IMR-90 (cell line): ENCODE measurements around the gene ISG20L2. TPM values are rescaled to one million over a fixed set of nuclear protein-coding genes. Genes with fewer than 3 reads are reported as not detected.

Experiments used
- ATAC-seq: fragments of 200-7000 bp; cut with Tn5 transposase; 2 replicates; pipeline ENCODE4 v1.9.1; 2020; ENCODE audit warnings: low read depth, mild to moderate bottlenecking, moderate library complexity
- BruUV-seq: library from RNA; stranded (reverse); fragments of 400-500 nt; replicated peaks from 2 replicates; lab custom pipeline; 2021; lab: Mats Ljungman, UMichigan
- CTCF ChIA-PET: fragments of 300-600 bp; formaldehyde crosslinking; extraction: SDS; loops from one replicate; lab custom pipeline; 2021; ENCODE audit warnings: antibody characterized with exemption; lab: Yijun Ruan, JAX
- POLR2A ChIA-PET: fragments of 300-600 bp; sonication (Branson Sonifier 250); formaldehyde crosslinking; loops from one replicate; lab custom pipeline; 2022; ENCODE audit warnings: antibody characterized with exemption; ENCODE audit not compliant: unreplicated experiment; lab: Charles Lee
- DNase-seq: peaks from one replicate; pipeline ENCODE4 v3.0.0; 2013
- H2AFZ ChIP-seq: replicated peaks from 2 replicates; pipeline ENCODE3; 2013; ENCODE audit warnings: low read length, mild to moderate bottlenecking; ENCODE audit not compliant: poor library complexity
- H2AK5ac ChIP-seq: 2 replicates; pipeline ENCODE4 v1.6.1; 2013; ENCODE audit warnings: low read depth, low read length, inconsistent platforms
- H2AK9ac ChIP-seq: replicated peaks from 2 replicates; pipeline ENCODE3; 2013; ENCODE audit warnings: mild to moderate bottlenecking, low read depth, low read length, moderate library complexity; ENCODE audit not compliant: poor library complexity
- H2BK120ac ChIP-seq: 2 replicates; pipeline ENCODE4 v1.6.1; 2013; ENCODE audit warnings: low read depth, low read length, inconsistent platforms
- H2BK15ac ChIP-seq: 3 replicates; pipeline ENCODE4 v1.6.1; 2013; ENCODE audit warnings: low read depth, low read length, inconsistent platforms
- H2BK20ac ChIP-seq: 2 replicates; pipeline ENCODE4 v1.6.1; 2013; ENCODE audit warnings: low read depth, mild to moderate bottlenecking, inconsistent platforms, low read length, moderate library complexity
- H2BK5ac ChIP-seq: 2 replicates; pipeline ENCODE4 v1.6.1; 2013; ENCODE audit warnings: mild to moderate bottlenecking, low read depth, low read length, inconsistent platforms; ENCODE audit not compliant: poor library complexity, severe bottlenecking
- H3K14ac ChIP-seq: replicated peaks from 2 replicates; pipeline ENCODE4 v1.6.1; 2013; ENCODE audit warnings: low read depth, low read length, inconsistent platforms
- H3K18ac ChIP-seq: 2 replicates; pipeline ENCODE4 v1.6.1; 2013; ENCODE audit warnings: low read depth, low read length, control low read depth
- H3K23ac ChIP-seq: 2 replicates; pipeline ENCODE4 v1.6.1; 2013; ENCODE audit warnings: low read depth, low read length, inconsistent platforms
- H3K27ac ChIP-seq: 2 replicates; pipeline ENCODE4 v1.5.1; 2013; ENCODE audit warnings: mild to moderate bottlenecking, control low read depth, low read length; ENCODE audit not compliant: insufficient read depth
- H3K27me3 ChIP-seq: 2 replicates; pipeline ENCODE4 v1.6.1; 2013; ENCODE audit warnings: low read length; ENCODE audit not compliant: control insufficient read depth, insufficient read depth
- H3K36me3 ChIP-seq: 2 replicates; pipeline ENCODE4 v1.6.1; 2013; ENCODE audit warnings: low read length, mixed read lengths; ENCODE audit not compliant: control insufficient read depth, insufficient read depth
- H3K4ac ChIP-seq: 2 replicates; pipeline ENCODE4 v1.6.1; 2013; ENCODE audit warnings: low read depth, low read length, inconsistent platforms
- H3K4me1 ChIP-seq: 2 replicates; pipeline ENCODE4 v1.6.1; 2013; ENCODE audit warnings: low read length, mixed read lengths; ENCODE audit not compliant: control insufficient read depth, insufficient read depth
- H3K4me2 ChIP-seq: 2 replicates; pipeline ENCODE4 v1.6.1; 2013; ENCODE audit warnings: low read depth, mild to moderate bottlenecking, control low read depth, low read length, moderate library complexity
- H3K4me3 ChIP-seq: 2 replicates; pipeline ENCODE4 v1.5.1; 2013; ENCODE audit warnings: low read depth, mild to moderate bottlenecking, control low read depth, low read length, moderate library complexity; ENCODE audit not compliant: insufficient read depth
- H3K56ac ChIP-seq: 2 replicates; pipeline ENCODE4 v1.6.1; 2013; ENCODE audit warnings: low read length, inconsistent platforms; ENCODE audit not compliant: insufficient read depth; ENCODE audit errors: extremely low read depth
- H3K79me1 ChIP-seq, 2 experiments: 2 replicates each; pipeline ENCODE4 v1.6.1; 2013; ENCODE audit warnings: low read length in 2 of 2, inconsistent platforms in 1 of 2, low read depth in 1 of 2
- H3K9ac ChIP-seq: 2 replicates; pipeline ENCODE4 v1.6.1; 2013; ENCODE audit warnings: low read depth, low read length, control low read depth
- H3K9me1 ChIP-seq: 2 replicates; pipeline ENCODE4 v1.6.1; 2013; ENCODE audit warnings: low read length, inconsistent platforms; ENCODE audit not compliant: insufficient read depth
- H3K9me3 ChIP-seq: 2 replicates; pipeline ENCODE4 v1.6.1; 2013; ENCODE audit warnings: low read length; ENCODE audit not compliant: control insufficient read depth, insufficient read depth
- H4K20me1 ChIP-seq: 2 replicates; pipeline ENCODE4 v1.6.1; 2013; ENCODE audit warnings: low read length, inconsistent platforms; ENCODE audit not compliant: insufficient read depth
- H4K5ac ChIP-seq: 2 replicates; pipeline ENCODE4 v1.6.1; 2013; ENCODE audit warnings: mild to moderate bottlenecking, low read depth, low read length, control low read depth
- H4K8ac ChIP-seq, 2 experiments: 2 replicates each; pipeline ENCODE4 v1.6.1; 2013; ENCODE audit warnings: low read depth in 2 of 2, low read length in 2 of 2, control low read depth in 1 of 2, inconsistent platforms in 1 of 2
- H4K91ac ChIP-seq: 2 replicates; pipeline ENCODE4 v1.6.1; 2013; ENCODE audit warnings: low read depth, low read length, inconsistent platforms; ENCODE audit not compliant: insufficient read depth
- BHLHE40 ChIP-seq: fragments of 150-350 bp; IDR thresholded peaks from 2 replicates; pipeline ENCODE4 v1.6.1; 2016; ENCODE audit warnings: mild to moderate bottlenecking, low read depth, low read length
- CEBPB ChIP-seq: IDR thresholded peaks from 2 replicates; pipeline ENCODE4 v1.6.1; 2012; ENCODE audit warnings: low read depth, low read length, improper control_type of control experiment
- CHD1 ChIP-seq: IDR thresholded peaks from 2 replicates; pipeline ENCODE4 v1.6.1; 2012; ENCODE audit warnings: low read depth, low read length, improper control_type of control experiment
- CTCF ChIP-seq: conservative IDR thresholded peaks from 2 replicates; pipeline ENCODE4 v1.5.1; 2012; ENCODE audit warnings: mild to moderate bottlenecking, low read depth, low read length, improper control_type of control experiment
- FOS ChIP-seq: fragments of 150-350 bp; IDR thresholded peaks from 2 replicates; pipeline ENCODE4 v1.6.1; 2016; ENCODE audit warnings: low read depth, low read length
- MAFK ChIP-seq: IDR thresholded peaks from 2 replicates; pipeline ENCODE4 v1.6.1; 2012; ENCODE audit warnings: low read depth, low read length, improper control_type of control experiment
- MAZ ChIP-seq: IDR thresholded peaks from 2 replicates; pipeline ENCODE4 v1.6.1; 2012; ENCODE audit warnings: low read depth, mild to moderate bottlenecking, low read length, improper control_type of control experiment, moderate library complexity, borderline replicate concordance
- MXI1 ChIP-seq: IDR thresholded peaks from 2 replicates; pipeline ENCODE4 v1.6.1; 2012; ENCODE audit warnings: low read depth, mild to moderate bottlenecking, low read length, moderate library complexity, borderline replicate concordance
- NFE2L2 ChIP-seq: fragments of 150-350 bp; IDR thresholded peaks from 2 replicates; pipeline ENCODE4 v1.6.1; 2016; ENCODE audit warnings: low read depth, mild to moderate bottlenecking, low read length
- POLR2A ChIP-seq: IDR thresholded peaks from 2 replicates; pipeline ENCODE4 v1.6.1; 2012; ENCODE audit warnings: mild to moderate bottlenecking, low read depth, low read length
- RAD21 ChIP-seq: IDR thresholded peaks from 2 replicates; pipeline ENCODE4 v1.6.1; 2012; ENCODE audit warnings: low read length, improper control_type of control experiment
- RCOR1 ChIP-seq: IDR thresholded peaks from 2 replicates; pipeline ENCODE4 v1.6.1; 2012; ENCODE audit warnings: mild to moderate bottlenecking, low read length, improper control_type of control experiment; ENCODE audit not compliant: insufficient replicate concordance
- RFX5 ChIP-seq: IDR thresholded peaks from 2 replicates; pipeline ENCODE4 v1.8.0; 2012; ENCODE audit warnings: low read depth, mild to moderate bottlenecking, low read length, moderate library complexity
- SMC3 ChIP-seq: fragments of 150-350 bp; IDR thresholded peaks from 2 replicates; pipeline ENCODE4 v1.6.1; 2016; ENCODE audit warnings: low read depth, mild to moderate bottlenecking, antibody characterized with exemption, low read length, moderate library complexity
- USF2 ChIP-seq: fragments of 150-350 bp; IDR thresholded peaks from 2 replicates; pipeline ENCODE4 v1.6.1; 2017; ENCODE audit warnings: mild to moderate bottlenecking, antibody characterized with exemption, low read length, low read depth
- WGBS, 2 experiments: methylation state at CpG; one replicate each; pipeline versions ENCODE4 v1.1.5 to v1.1.7; 2013; ENCODE audit warnings: missing lambda C conversion rate in 2 of 2; ENCODE audit not compliant: insufficient read length in 1 of 2; ENCODE audit errors: extremely low coverage in 2 of 2; 5-methylcytosine and 5-hydroxymethylcytosine counted together
- dilution Hi-C: fragments of 300-500 bp; cut with HindIII; formaldehyde crosslinking; loops from one replicate; pipeline ENCODE4 v1.14.3; 2018; ENCODE audit warnings: low sequenced_read_pairs; ENCODE audit not compliant: unreplicated experiment
- in situ Hi-C: fragments of 300-500 bp; cut with MboI; formaldehyde crosslinking; loops from 3 replicates; pipeline ENCODE4 v1.14.3; 2019; ENCODE audit warnings: low sequenced_read_pairs, inconsistent platforms, mixed read lengths
- intact Hi-C: fragments of 100-400 bp; cut with micrococcal nuclease; formaldehyde crosslinking; loops from 2 replicates; pipeline ENCODE4 v1.10.0; 2022
- polyA plus RNA-seq, 3 experiments: library from polyadenylated mRNA; depleted of rRNA; stranded (reverse); fragments of >200 nt; gene quantifications; 2 replicates each; pipeline ENCODE4 v1.2.3, GENCODE V29; 2012; ENCODE audit warnings: low replicate concordance in 1 of 3
- total RNA-seq: library from RNA; depleted of rRNA; stranded (reverse); fragments of >200 nt; gene quantifications from 2 replicates; pipeline ENCODE4 v1.2.3, GENCODE V29; 2012

The ISG20L2 gene
- total and polyA plus RNA-seq, 2 of the 4 experiments (the other 2 are of a cell fraction) = 17.0 to 27.3 TPM

GRCh38 chr1:156707417-156708217 is 20.9 kb downstream of the ISG20L2 start:
- BruUV-seq = no TSS peak
- intact Hi-C loops = loop anchor here (2.0 kb wide), 1 partner anchor 17 kb away; no protein-coding TSS in a partner anchor
- TF ChIP-seq NFE2L2 (no peak), POLR2A (no peak), CEBPB (no peak), RAD21 (no peak), FOS (no peak), SMC3 (no peak), USF2 (no peak), CTCF (no peak), MAFK (no peak), RFX5 (no peak), RCOR1 (no peak), BHLHE40 (no peak), CHD1 (no peak), MXI1 (no peak), MAZ (no peak)

More at GRCh38 chr1:156707417-156708217, 20.9 kb downstream of the ISG20L2 start:
- Histone ChIP-seq H3K9ac (no peak overlapping the region), H3K9me1 (peaks cover 3% of the 10 kb centered on the region; the same call in 1 of the 2 replicates), H3K18ac (peak overlapping the region; percentile 18; the same call in 1 of the 2 replicates), H3K23ac (no peak overlapping the region), H2AFZ (peak overlapping the region; percentile 90), H3K56ac (no peak overlapping the region), H4K20me1 (no peaks in the 10 kb centered on the region), H3K36me3 (no peaks in the 10 kb centered on the region), H4K91ac (peak overlapping the region; percentile 65), H3K27me3 (peaks cover 5% of the 10 kb centered on the region), H3K27ac (no peak overlapping the region), H2AK5ac (peak overlapping the region; percentile 27), H4K8ac (peak overlapping the region in 1 of 2 experiments; percentile 88; a peak in 2 of 4 replicates), H3K4me3 (no peak overlapping the region), H3K4me2 (no peak overlapping the region), H4K5ac (peak overlapping the region; percentile 21; the same call in 1 of the 2 replicates), H2BK120ac (peak overlapping the region; percentile 67; the same call in 1 of the 2 replicates), H3K14ac (peak overlapping the region; percentile 11; the same call in 1 of the 2 replicates), H2BK20ac (no peak overlapping the region), H3K79me1 (no peaks in the 10 kb centered on the region), H2AK9ac (peak overlapping the region; percentile 87), H2BK5ac (no peak overlapping the region), H3K9me3 (no peaks in the 10 kb centered on the region), H3K4ac (peak overlapping the region; percentile 69; the same call in 1 of the 2 replicates), H3K4me1 (peaks cover 51% of the 10 kb centered on the region), H2BK15ac (0 out of 3 replicates have a peak overlapping the region, but pooled peaks have one; percentile 58)
- dilution Hi-C loops (no loop called here), in situ Hi-C loops (no loop called here)
- ChIA-PET POLR2A (no interaction called here), CTCF (interaction anchor here (0.8 to 6.9 kb wide), 2 partner anchors 17 to 220 kb away, joined by 3 to 54 read pairs; no protein-coding TSS in a partner anchor)
- no peak for ATAC-seq
- peak; percentile 51 for DNase-seq
- no CpG with 5 or more reads among the region's 8 CpGs for WGBS, 2 experiments
